Right lobe of liver (tissue), 4 donors: ENCODE data around the gene SH3PXD2A.

Experiments used
- POLR2A ChIP-seq: fragments of 450-650 bp; IDR thresholded peaks from one replicate; pipeline ENCODE4 v1.6.1; 2017; ENCODE audit warnings: antibody characterized with exemption, mild to moderate bottlenecking
- TF ChIP-seq, protein P1 (sequence below), 4 donors: fragments of 200-600 bp in 3 of 4; fragments of 450-650 bp in 1 of 4; IDR thresholded peaks; one replicate each; pipeline versions ENCODE4 v1.5.1 to v1.8.0; 2016 to 2022; ENCODE audit warnings: antibody characterized with exemption in 4 of 4, mild to moderate bottlenecking in 2 of 4
- donor health status: DM: no; HTN: no; CAD: no.
- donor health status: DM: no; HTN: no; CAD: no.
- donor health status: DM: no; HTN: yes; CAD: no.

- TF ChIP-seq, protein P1, sequence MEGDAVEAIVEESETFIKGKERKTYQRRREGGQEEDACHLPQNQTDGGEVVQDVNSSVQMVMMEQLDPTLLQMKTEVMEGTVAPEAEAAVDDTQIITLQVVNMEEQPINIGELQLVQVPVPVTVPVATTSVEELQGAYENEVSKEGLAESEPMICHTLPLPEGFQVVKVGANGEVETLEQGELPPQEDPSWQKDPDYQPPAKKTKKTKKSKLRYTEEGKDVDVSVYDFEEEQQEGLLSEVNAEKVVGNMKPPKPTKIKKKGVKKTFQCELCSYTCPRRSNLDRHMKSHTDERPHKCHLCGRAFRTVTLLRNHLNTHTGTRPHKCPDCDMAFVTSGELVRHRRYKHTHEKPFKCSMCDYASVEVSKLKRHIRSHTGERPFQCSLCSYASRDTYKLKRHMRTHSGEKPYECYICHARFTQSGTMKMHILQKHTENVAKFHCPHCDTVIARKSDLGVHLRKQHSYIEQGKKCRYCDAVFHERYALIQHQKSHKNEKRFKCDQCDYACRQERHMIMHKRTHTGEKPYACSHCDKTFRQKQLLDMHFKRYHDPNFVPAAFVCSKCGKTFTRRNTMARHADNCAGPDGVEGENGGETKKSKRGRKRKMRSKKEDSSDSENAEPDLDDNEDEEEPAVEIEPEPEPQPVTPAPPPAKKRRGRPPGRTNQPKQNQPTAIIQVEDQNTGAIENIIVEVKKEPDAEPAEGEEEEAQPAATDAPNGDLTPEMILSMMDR (IDR thresholded peaks at IDR 0.05) = no peak
- no peak for TF ChIP-seq POLR2A
Measured at GRCh38 chr10:103700436-103700715, 155.0 kb downstream of the SH3PXD2A start.
